ENCODE results near the gene COL20A1. TPM values are rescaled to one million over a fixed set of nuclear protein-coding genes. Genes with fewer than 3 reads are reported as not detected.

Gene COL20A1
- polyA plus RNA-seq, 4 donors: 0.09 to 1.7 TPM; not detected in 2

- Histone ChIP-seq H3K27me3 (ENCODE audit: control insufficient read depth in 3 of 3, insufficient read depth in 3 of 3, low read length in 3 of 3) (peaks cover 11 to 30% (median 19%) of the 10 kb centered on the region in 3 donors), H3K9me3 (ENCODE audit: control insufficient read depth in 2 of 2, insufficient read depth in 1 of 2, low read depth in 1 of 2, low read length in 1 of 2) (no peaks in the 10 kb centered on the region)
These were observed 35.4 kb upstream of the COL20A1 start for GRCh38 chr20:63257629-63258028.

GRCh38 chr20:63258781-63259180, 34.2 kb upstream of the COL20A1 start:
- 36 to 41% (median 40%) methylated on average over 7 to 8 of the region's 8 CpGs for WGBS, 3 donors
- no peaks in the 10 kb centered on the region for H3K36me3 ChIP-seq (ENCODE audit: control insufficient read depth in 3 of 3, insufficient read depth in 2 of 3, low read depth in 1 of 3, low read length in 3 of 3)
- peaks cover 0 to 22% (median 0%) of the 10 kb centered on the region in 3 donors for H3K4me1 ChIP-seq (ENCODE audit: control insufficient read depth in 3 of 3, insufficient read depth in 2 of 3, low read depth in 1 of 3, low read length in 2 of 3)
- DNase-seq (no peak), FAIRE-seq (no peak)
- no peaks in the 10 kb centered on the region for H3K9me3 ChIP-seq (ENCODE audit: control insufficient read depth in 2 of 2, insufficient read depth in 1 of 2, low read depth in 1 of 2, low read length in 1 of 2)
- peak overlapping the region in 1 of 3 donors; percentile 18 for H3K27ac ChIP-seq (ENCODE audit: low read depth in 1 of 3, low read length in 2 of 3)
- no peak overlapping the region for H3K4me3 ChIP-seq (ENCODE audit: low read depth in 1 of 3, low read length in 3 of 3)
- H3K27me3 ChIP-seq (ENCODE audit: control insufficient read depth in 3 of 3, insufficient read depth in 3 of 3, low read length in 3 of 3): peaks cover 5 to 20% (median 15%) of the 10 kb centered on the region in 3 donors

More at GRCh38 chr20:63257629-63258028, 35.4 kb upstream of the COL20A1 start:
- WGBS, 3 donors: 91 to 92% (median 92%) methylated on average over 11 to 12 of the region's 13 CpGs
- H3K4me3 ChIP-seq (ENCODE audit: low read depth in 1 of 3, low read length in 3 of 3): no peak overlapping the region
- H3K36me3 ChIP-seq (ENCODE audit: control insufficient read depth in 3 of 3, insufficient read depth in 2 of 3, low read depth in 1 of 3, low read length in 3 of 3): no peaks in the 10 kb centered on the region
- H3K27ac ChIP-seq (ENCODE audit: low read depth in 1 of 3, low read length in 2 of 3): no peak overlapping the region
- H3K4me1 ChIP-seq (ENCODE audit: control insufficient read depth in 3 of 3, insufficient read depth in 2 of 3, low read depth in 1 of 3, low read length in 2 of 3): peaks cover 0 to 22% (median 0%) of the 10 kb centered on the region in 3 donors
- DNase-seq (no peak), FAIRE-seq (no peak)

DNA sequence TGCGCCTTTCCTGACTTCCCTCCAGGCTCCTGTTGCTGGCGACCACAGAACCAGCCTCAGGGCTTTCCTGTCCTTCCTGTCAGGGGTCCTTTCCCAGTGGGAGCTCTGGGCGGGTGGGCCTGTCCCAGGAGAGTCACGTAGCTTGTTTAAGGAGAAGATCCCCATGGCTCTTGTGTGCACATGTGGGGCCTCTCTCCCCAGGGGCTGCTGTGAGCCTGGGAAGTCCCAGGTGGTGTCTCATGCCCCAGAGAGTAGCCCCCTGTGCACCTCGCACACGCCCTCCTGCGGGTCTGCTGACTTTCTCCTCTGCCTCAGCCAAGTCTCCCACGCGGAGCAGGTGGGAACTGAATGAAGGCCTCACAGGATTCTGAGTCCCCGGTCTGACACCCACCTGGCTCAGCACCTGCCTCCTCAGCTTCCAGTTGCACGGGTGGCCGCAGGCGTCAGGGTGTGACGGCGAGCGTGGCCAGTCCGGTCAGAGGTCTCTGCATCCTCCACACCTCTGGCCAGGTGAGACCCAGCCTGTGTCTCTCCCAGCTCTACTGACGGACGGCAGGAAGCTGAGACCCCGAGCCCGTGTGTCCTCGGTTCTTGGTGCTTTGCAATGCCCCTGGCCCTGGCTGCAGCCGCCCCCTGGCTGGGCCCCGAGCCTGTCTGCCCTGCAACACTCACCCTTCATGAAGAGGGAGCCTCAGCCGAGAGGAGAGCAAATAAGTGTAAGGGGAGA, 33.1 kb upstream of the COL20A1 start:
- no peak overlapping the region for H3K4me3 ChIP-seq (ENCODE audit: low read depth in 1 of 3, low read length in 3 of 3)
- H3K4me1 ChIP-seq (ENCODE audit: control insufficient read depth in 3 of 3, insufficient read depth in 2 of 3, low read depth in 1 of 3, low read length in 2 of 3): peaks cover 0 to 20% (median 0%) of the 10 kb centered on the region in 3 donors
- no peak overlapping the region for H3K27ac ChIP-seq (ENCODE audit: low read depth in 1 of 3, low read length in 2 of 3)
- no peak for FAIRE-seq
- peaks cover 0 to 17% (median 14%) of the 10 kb centered on the region in 3 donors for H3K27me3 ChIP-seq (ENCODE audit: control insufficient read depth in 3 of 3, insufficient read depth in 3 of 3, low read length in 3 of 3)
- H3K9me3 ChIP-seq (ENCODE audit: control insufficient read depth in 2 of 2, insufficient read depth in 1 of 2, low read depth in 1 of 2, low read length in 1 of 2): no peaks in the 10 kb centered on the region
- WGBS, 3 donors: 81 to 85% (median 82%) methylated on average over 25 of the region's 25 CpGs
- no peaks in the 10 kb centered on the region for H3K36me3 ChIP-seq (ENCODE audit: control insufficient read depth in 3 of 3, insufficient read depth in 2 of 3, low read depth in 1 of 3, low read length in 3 of 3)
- no peak for DNase-seq

GRCh38 chr20:63260521-63260920, 32.5 kb upstream of the COL20A1 start:
- H3K9me3 ChIP-seq (ENCODE audit: control insufficient read depth in 2 of 2, insufficient read depth in 1 of 2, low read depth in 1 of 2, low read length in 1 of 2): no peaks in the 10 kb centered on the region
- H3K27me3 ChIP-seq (ENCODE audit: control insufficient read depth in 3 of 3, insufficient read depth in 3 of 3, low read length in 3 of 3): peaks cover 0 to 11% (median 8%) of the 10 kb centered on the region in 3 donors
- FAIRE-seq: no peak
- H3K4me1 ChIP-seq (ENCODE audit: control insufficient read depth in 3 of 3, insufficient read depth in 2 of 3, low read depth in 1 of 3, low read length in 2 of 3): peaks cover 0 to 16% (median 0%) of the 10 kb centered on the region in 3 donors
- WGBS, 3 donors: 85 to 90% (median 89%) methylated on average over 15 of the region's 15 CpGs
- no peak overlapping the region for H3K4me3 ChIP-seq (ENCODE audit: low read depth in 1 of 3, low read length in 3 of 3)
- H3K36me3 ChIP-seq (ENCODE audit: control insufficient read depth in 3 of 3, insufficient read depth in 2 of 3, low read depth in 1 of 3, low read length in 3 of 3): no peaks in the 10 kb centered on the region
- no peak for DNase-seq
- no peak overlapping the region for H3K27ac ChIP-seq (ENCODE audit: low read depth in 1 of 3, low read length in 2 of 3)

DNA sequence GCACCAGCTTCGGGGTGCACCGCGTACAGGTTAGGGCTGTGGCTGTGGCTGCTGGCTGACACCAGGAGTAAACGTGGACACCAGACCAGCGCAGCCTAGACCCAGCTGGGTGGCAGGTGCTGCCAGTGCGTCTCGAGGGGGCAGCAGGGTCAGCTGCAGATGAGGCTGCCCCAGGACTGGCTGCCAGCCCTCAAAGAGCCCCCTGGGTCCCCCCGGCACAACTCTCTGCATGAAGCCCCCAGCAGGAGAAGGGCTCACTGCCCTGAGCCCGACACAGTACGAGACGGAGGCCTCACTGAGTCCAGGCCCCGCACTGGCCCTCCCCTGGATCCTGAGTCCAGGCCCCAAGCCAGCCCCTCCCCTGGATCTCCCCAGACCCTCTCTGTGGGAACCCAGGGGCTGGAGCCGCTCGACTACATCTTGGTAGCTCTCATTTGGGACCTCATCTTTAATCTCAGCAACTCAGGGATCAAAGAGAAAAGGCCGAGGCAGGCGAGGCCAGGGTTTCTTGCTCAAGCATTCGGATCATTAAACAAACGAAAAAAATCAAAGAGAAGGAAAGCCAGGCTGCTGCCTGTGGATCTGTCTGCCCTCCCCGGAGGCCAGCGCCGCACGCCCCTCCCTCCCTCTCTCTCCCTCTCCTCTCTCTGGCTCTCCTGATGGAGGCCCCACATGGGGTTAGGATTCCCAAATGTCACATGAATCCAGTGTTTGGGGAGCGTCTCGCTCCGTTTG, 31.8 kb upstream of the COL20A1 start:
- peaks cover 0 to 16% (median 0%) of the 10 kb centered on the region in 3 donors for H3K4me1 ChIP-seq (ENCODE audit: control insufficient read depth in 3 of 3, insufficient read depth in 2 of 3, low read depth in 1 of 3, low read length in 2 of 3)
- DNase-seq (no peak), FAIRE-seq (no peak)
- H3K36me3 ChIP-seq (ENCODE audit: control insufficient read depth in 3 of 3, insufficient read depth in 2 of 3, low read depth in 1 of 3, low read length in 3 of 3): no peaks in the 10 kb centered on the region
- peak overlapping the region in 1 of 3 donors; percentile 53 for H3K27ac ChIP-seq (ENCODE audit: low read depth in 1 of 3, low read length in 2 of 3)
- no peak overlapping the region for H3K4me3 ChIP-seq (ENCODE audit: low read depth in 1 of 3, low read length in 3 of 3)
- WGBS, 3 donors: 50 to 58% (median 52%) methylated on average over 25 of the region's 25 CpGs
- H3K27me3 ChIP-seq (ENCODE audit: control insufficient read depth in 3 of 3, insufficient read depth in 3 of 3, low read length in 3 of 3): peaks cover 0 to 6% (median 4%) of the 10 kb centered on the region in 3 donors
- no peaks in the 10 kb centered on the region for H3K9me3 ChIP-seq (ENCODE audit: control insufficient read depth in 2 of 2, insufficient read depth in 1 of 2, low read depth in 1 of 2, low read length in 1 of 2)

DNA sequence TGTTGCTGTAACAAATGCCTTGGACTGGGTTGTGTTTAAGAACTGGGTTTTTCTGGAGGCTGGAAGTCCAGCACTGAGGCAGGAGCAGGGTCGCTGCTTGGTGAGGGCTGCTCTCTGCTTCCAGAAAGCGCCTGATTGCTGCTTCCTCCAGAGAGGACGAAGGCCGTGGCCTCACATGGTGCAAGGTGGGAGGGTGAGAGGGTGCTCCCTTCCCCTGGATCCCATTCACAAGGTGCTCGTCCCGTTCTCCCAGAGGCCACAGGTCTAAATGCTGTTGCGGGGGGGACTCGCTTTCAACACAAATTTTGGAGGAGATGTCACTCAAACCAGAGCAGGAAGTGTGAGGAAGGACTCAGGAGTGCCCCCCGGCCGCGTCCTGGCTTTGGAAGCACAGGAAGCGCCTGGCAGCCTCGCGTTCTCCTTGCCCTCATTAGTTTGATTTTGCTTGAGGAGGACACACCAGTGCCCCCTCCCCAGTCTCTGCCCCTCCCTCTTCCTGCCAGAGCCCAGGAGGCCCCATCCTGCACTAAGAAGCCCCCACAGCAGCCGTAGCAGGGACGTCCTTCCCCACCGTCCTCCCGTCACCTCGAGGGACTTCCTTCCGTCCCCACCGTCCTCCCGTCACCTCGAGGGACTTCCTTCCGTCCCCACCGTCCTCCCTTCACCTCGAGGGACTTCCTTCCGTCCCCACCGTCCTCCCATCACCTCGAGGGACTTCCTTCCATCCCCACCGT, 31.0 kb upstream of the COL20A1 start:
- DNase-seq (no peak), FAIRE-seq (no peak)
- WGBS, 3 donors: 42 to 67% (median 55%) methylated on average over 22 to 30 of the region's 30 CpGs
- Histone ChIP-seq H3K27me3 (ENCODE audit: control insufficient read depth in 3 of 3, insufficient read depth in 3 of 3, low read length in 3 of 3) (peaks cover 0 to 6% (median 0%) of the 10 kb centered on the region in 3 donors), H3K27ac (ENCODE audit: low read depth in 1 of 3, low read length in 2 of 3) (peak overlapping the region in 1 of 3 donors; percentile 53), H3K4me1 (ENCODE audit: control insufficient read depth in 3 of 3, insufficient read depth in 2 of 3, low read depth in 1 of 3, low read length in 2 of 3) (peaks cover 0 to 16% (median 0%) of the 10 kb centered on the region in 3 donors), H3K9me3 (ENCODE audit: control insufficient read depth in 2 of 2, insufficient read depth in 1 of 2, low read depth in 1 of 2, low read length in 1 of 2) (no peaks in the 10 kb centered on the region), H3K4me3 (ENCODE audit: low read depth in 1 of 3, low read length in 3 of 3) (no peak overlapping the region), H3K36me3 (ENCODE audit: control insufficient read depth in 3 of 3, insufficient read depth in 2 of 3, low read depth in 1 of 3, low read length in 3 of 3) (no peaks in the 10 kb centered on the region)

- H3K4me1 ChIP-seq (ENCODE audit: control insufficient read depth in 3 of 3, insufficient read depth in 2 of 3, low read depth in 1 of 3, low read length in 2 of 3): peaks cover 0 to 16% (median 0%) of the 10 kb centered on the region in 3 donors
- H3K27me3 ChIP-seq (ENCODE audit: control insufficient read depth in 3 of 3, insufficient read depth in 3 of 3, low read length in 3 of 3): peaks cover 0 to 6% (median 0%) of the 10 kb centered on the region in 3 donors
- no peaks in the 10 kb centered on the region for H3K9me3 ChIP-seq (ENCODE audit: control insufficient read depth in 2 of 2, insufficient read depth in 1 of 2, low read depth in 1 of 2, low read length in 1 of 2)
- 13 to 69% (median 39%) methylated on average over 9 of the region's 9 CpGs for WGBS, 3 donors
- no peak overlapping the region for H3K4me3 ChIP-seq (ENCODE audit: low read depth in 1 of 3, low read length in 3 of 3)
- DNase-seq (peak in 1 of 2 donors; percentile 49), FAIRE-seq (no peak)
- H3K36me3 ChIP-seq (ENCODE audit: control insufficient read depth in 3 of 3, insufficient read depth in 2 of 3, low read depth in 1 of 3, low read length in 3 of 3): no peaks in the 10 kb centered on the region
- no peak overlapping the region for H3K27ac ChIP-seq (ENCODE audit: low read depth in 1 of 3, low read length in 2 of 3)
These were observed 30.1 kb upstream of the COL20A1 start for GRCh38 chr20:63262836-63263235.

DNA sequence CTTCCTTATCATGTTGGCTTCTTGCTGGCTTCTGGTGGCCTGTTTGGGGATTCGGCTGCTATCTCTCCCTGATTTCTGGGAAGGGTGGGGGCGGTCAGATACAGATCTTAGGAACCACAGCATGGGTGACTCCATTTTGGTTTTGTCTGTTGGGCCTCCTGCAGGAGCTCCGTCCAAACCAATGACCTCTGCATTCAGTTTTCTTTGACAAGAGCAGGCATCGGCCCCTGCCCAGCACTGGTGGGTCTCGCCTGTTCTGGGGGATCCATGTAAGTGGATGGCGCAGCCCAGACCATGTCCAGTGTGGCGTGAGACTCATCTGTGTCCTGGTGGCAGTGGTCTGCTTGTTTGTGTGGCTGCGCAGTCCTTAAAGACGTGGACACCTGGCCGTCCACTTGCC, 29.0 kb upstream of the COL20A1 start:
- Histone ChIP-seq H3K27ac (ENCODE audit: low read depth in 1 of 3, low read length in 2 of 3) (no peak overlapping the region), H3K9me3 (ENCODE audit: control insufficient read depth in 2 of 2, insufficient read depth in 1 of 2, low read depth in 1 of 2, low read length in 1 of 2) (no peaks in the 10 kb centered on the region), H3K27me3 (ENCODE audit: control insufficient read depth in 3 of 3, insufficient read depth in 3 of 3, low read length in 3 of 3) (peaks cover 0 to 6% (median 0%) of the 10 kb centered on the region in 3 donors), H3K4me1 (ENCODE audit: control insufficient read depth in 3 of 3, insufficient read depth in 2 of 3, low read depth in 1 of 3, low read length in 2 of 3) (peaks cover 0 to 15% (median 0%) of the 10 kb centered on the region in 3 donors), H3K4me3 (ENCODE audit: low read depth in 1 of 3, low read length in 3 of 3) (no peak overlapping the region), H3K36me3 (ENCODE audit: control insufficient read depth in 3 of 3, insufficient read depth in 2 of 3, low read depth in 1 of 3, low read length in 3 of 3) (no peaks in the 10 kb centered on the region)
- WGBS, 3 donors: 88 to 92% (median 89%) methylated on average over 10 of the region's 10 CpGs
- DNase-seq (no peak), FAIRE-seq (no peak)
